NCI-H2171 treated with DMSO at 0.1 percent for 48 hours (cell line): ENCODE measurements around the gene GSN.

Source experiments
- DNase-seq: peaks from one replicate; lab custom pipeline; 2025; lab: John Stamatoyannopoulos, UW

Gene GSN

GRCh38 chr9:121323449-121324151, 55.6 kb downstream of the GSN start:
- peak; percentile 42 for DNase-seq

GRCh38 chr9:121324316-121324715, 56.4 kb downstream of the GSN start:
- DNase-seq, result peak; percentile 24

- DNase-seq, result no peak
Observed at GRCh38 chr9:121324755-121325154, 56.8 kb downstream of the GSN start.

GRCh38 chr9:121325387-121325786, 57.4 kb downstream of the GSN start:
- no peak for DNase-seq

- no peak for DNase-seq
Observed at GRCh38 chr9:121326130-121326838, 58.3 kb downstream of the GSN start.

- DNase-seq, result no peak
Observed at GRCh38 chr9:121326901-121327613, 59.1 kb downstream of the GSN start.

- DNase-seq, result no peak
Observed at GRCh38 chr9:121328476-121328875, 60.5 kb downstream of the GSN start.

DNA sequence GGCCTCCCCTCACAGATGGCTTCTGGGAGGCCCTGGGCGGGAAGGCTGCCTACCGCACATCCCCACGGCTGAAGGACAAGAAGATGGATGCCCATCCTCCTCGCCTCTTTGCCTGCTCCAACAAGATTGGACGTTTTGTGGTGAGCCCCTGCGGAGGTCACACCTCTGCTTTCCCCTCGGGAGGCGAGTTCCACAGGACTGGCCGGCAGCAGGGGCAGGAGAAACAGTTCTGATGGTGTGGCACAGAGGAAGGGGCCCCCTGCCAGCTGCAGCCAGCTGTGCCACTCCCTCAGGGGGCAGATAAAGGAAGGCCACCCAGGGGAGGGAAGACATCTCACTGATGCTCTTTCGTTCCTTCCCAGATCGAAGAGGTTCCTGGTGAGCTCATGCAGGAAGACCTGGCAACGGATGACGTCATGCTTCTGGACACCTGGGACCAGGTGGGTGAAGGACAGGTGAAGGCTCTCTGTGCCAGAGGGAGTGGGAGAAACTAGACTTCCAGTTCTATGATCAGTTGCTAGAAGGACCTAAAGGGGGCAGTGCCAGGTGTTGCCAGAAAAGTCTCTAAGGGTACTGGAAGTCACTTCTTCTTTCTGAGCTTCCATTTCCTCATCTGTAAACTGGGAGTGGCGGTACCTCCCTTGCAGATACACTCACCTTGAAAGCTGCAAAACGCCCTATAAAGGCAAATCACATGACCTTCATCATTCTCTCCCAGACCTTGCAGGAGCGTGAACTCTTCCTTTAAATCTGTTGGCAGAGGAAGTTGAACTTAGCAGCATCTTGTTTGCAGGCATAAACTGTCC, 61.1 kb downstream of the GSN start:
- DNase-seq, result no peak

- no peak for DNase-seq
Observed at GRCh38 chr9:121331549-121331948, 63.6 kb downstream of the GSN start.

DNA sequence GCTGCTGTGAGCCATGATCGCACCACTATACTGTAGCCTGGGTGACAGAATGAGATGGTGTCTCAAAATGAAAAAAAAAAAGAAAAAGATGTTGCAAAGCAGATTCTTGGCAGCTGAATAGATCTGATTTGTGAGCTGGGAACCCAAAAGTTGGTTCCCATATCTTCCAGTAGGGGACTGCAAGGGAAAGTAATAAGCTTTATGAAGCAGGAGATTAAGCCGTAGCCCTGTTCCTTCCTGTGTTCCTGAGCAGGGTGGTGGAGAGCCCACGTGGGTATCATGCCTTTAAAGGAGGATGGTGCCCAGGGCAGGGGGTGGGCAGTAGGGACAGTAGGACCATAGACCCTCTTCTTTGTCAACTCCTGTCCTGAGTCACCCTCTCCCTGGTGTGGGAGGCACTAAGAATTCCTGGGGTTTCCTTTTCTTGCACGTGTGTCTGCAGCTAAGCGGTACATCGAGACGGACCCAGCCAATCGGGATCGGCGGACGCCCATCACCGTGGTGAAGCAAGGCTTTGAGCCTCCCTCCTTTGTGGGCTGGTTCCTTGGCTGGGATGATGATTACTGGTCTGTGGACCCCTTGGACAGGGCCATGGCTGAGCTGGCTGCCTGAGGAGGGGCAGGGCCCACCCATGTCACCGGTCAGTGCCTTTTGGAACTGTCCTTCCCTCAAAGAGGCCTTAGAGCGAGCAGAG, 64.2 kb downstream of the GSN start:
- DNase-seq, result no peak

- DNase-seq, result no peak
Observed at GRCh38 chr9:121333950-121334773, 66.2 kb downstream of the GSN start.

DNA sequence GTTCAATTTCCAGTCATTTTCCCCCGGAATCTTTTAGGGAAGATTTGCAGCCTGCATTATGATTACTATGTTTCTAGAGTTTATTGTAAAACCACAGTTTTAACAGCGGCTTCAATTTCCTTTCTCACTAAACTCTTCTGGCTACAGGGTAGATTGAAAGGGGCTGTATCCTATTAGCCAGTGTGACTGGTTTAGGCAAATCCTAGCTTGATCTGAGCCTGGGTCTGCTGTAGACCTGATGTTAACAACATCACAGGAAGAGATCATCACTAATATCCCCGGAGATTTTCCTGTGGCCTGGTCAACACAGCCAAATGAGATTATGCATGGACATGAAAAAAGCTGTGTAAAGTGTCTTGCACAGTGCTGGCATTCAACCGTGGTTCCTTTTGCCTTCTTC, 68.7 kb downstream of the GSN start:
- DNase-seq, result no peak

DNA sequence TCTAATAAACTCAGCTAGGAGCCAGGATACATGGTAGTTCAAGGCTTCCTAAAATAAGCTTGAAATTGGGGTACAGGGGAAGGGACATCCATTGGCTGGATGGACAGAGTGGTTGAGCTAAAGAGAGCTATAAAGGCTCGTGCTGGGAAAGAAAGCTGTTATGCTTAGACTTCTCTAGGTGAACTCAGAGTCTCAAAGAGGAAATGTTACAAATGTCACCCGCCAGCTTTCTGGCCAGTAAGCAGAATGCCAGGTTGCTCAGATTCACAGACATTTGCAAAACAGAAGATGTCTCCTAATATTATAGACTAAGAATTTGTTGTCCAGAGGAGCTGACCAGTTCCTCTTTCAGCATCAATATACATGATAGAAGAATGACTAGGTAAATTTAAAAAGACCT, 71.5 kb downstream of the GSN start:
- DNase-seq, result no peak

GRCh38 chr9:121340676-121341392, 72.9 kb downstream of the GSN start:
- no peak for DNase-seq

- DNase-seq, result peak; percentile 92
Observed at GRCh38 chr9:121344184-121344583, 76.2 kb downstream of the GSN start.

DNA sequence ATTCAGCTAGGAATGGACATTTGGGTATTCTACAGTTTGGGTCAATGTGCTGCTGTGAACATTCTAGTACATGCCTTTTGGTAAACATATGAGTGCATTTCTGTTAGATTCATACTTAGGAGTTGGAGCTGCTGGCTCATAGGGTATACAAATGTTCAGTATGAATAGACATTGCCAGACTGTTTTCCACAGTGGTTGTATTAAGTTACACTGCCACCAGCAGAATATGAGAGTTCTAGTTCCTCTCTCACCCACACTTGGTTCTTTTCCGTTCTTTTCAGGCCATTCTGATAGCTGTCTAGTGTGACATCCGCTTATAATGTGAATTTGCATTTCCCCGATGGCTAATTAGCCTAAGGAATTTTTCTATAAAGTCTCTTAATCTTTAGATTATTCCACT, 77.1 kb downstream of the GSN start:
- peak; percentile 74 for DNase-seq

GRCh38 chr9:121348221-121348620, 80.3 kb downstream of the GSN start:
- no peak for DNase-seq

- no peak for DNase-seq
Observed at GRCh38 chr9:121349009-121349408, 81.0 kb downstream of the GSN start.

DNA sequence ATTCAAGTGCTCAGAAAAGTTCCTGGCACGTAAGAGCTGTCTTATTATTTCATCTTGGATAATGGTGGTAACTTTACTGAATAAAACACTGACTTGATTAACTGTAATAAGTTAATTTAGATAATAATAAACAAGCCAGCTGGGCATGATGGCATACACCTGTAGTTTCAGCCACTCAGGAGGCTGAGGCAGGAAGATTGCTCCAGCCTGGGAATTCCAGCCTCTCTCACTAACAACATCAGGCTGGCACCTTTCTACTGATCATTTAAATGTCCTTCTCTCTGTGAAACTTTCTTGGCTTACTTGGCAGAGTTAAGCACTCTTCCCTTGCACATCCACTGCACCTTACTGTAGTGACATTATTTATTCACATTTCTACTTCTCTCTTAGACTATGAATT, 82.1 kb downstream of the GSN start:
- no peak for DNase-seq

DNA sequence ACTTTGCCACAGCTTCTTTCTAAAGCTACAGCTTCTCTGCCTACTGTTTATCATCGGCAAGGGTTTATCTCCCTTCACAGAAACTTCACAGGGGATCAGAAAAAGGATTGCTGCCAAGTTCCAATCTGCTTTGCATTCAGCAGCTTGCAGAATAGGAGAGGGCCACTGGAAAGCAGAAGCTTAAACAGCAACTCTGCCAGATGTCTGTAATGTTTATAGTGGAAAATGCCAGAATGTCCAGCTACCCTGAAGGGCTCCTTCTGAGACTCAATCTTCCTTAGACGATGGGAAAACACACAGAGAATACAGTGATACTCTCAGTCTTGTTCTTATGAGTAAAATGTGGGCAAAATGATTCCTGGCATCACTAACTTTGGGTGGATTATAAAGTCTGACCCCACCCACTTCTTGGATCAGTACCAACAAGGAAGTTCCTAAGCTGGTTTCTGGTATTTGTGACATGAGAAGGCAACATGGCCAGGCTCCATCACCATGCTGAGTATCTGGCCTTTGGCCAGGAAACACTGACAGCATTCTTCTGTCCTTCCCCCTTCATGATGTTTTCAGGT, 83.1 kb downstream of the GSN start:
- DNase-seq, result peak; percentile 79
